ENCODE measurements around the gene GPRC5A. TPM values are rescaled to one million over a fixed set of nuclear protein-coding genes. Genes with fewer than 3 reads are reported as not detected.

The GPRC5A gene
- total and polyA plus RNA-seq, 2 of the 8 experiments (the other 6 are each of a cell fraction or from before 2014, with no cell fraction given) = 1.0 to 1.4 TPM

DNA sequence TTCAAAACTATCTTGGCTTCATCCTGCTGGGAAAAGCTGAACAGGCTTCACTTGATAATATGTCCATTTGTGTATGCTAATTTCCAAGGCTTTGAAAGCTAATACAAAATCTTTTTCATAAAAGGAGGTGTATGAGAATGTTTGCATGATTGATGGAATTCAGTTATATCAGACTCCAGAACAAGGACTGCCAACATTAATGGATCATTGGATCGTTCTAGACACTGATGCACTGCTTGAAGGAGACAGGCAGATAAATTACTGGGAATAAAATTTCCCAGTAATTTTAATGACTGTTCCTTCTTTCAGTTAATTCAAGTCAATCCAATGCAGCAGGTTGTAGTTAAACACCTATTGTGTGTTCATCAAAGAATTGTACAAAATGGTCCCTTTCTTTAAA lies 60.1 kb downstream of the GPRC5A start:
- no peak overlapping the region for H3K4me2 ChIP-seq (ENCODE audit: insufficient read depth in 1 of 2, low read depth in 2 of 2, low read length in 2 of 2)
- no peaks in the 10 kb centered on the region for H3K4me1 ChIP-seq (replicated peaks in 1 of 4; ENCODE audit: control insufficient read depth in 3 of 4, insufficient read depth in 4 of 4, low read length in 3 of 4)
- POLR2A ChIA-PET (ENCODE audit: partially characterized antibody) = interaction anchor here (0.9 kb wide), 1 partner anchor 10 kb away, joined by 3 read pairs; no protein-coding TSS in a partner anchor
- H4K20me1 ChIP-seq (replicated peaks in 1 of 2; ENCODE audit: control insufficient read depth in 1 of 2, insufficient read depth in 2 of 2, low read length in 2 of 2) = no peaks in the 10 kb centered on the region
- no peaks in the 10 kb centered on the region for H3K36me3 ChIP-seq (ENCODE audit: control insufficient read depth in 2 of 4, insufficient read depth in 4 of 4, low read length in 3 of 4)
- CTCF ChIA-PET (ENCODE audit: partially characterized antibody) = interaction anchor here (0.7 to 1.6 kb wide), 3 partner anchors 16 to 34 kb away, joined by 3 to 4 read pairs (median 3); no protein-coding TSS in a partner anchor
- FAIRE-seq = no peak
- WGBS, 2 experiments (ENCODE audit: extremely low coverage in 1 of 2, insufficient coverage in 1 of 2, insufficient read length in 1 of 2, insufficient replicate concordance in 2 of 2, low coverage in 1 of 2, low lambda C conversion rate in 2 of 2, missing lambda C conversion rate in 1 of 2) = 87% methylated on average over 1 of the region's 1 CpG; no CpG with 5 or more reads in 1 of the 2 experiments
- no peak overlapping the region for H2AFZ ChIP-seq (ENCODE audit: low read length)
- H3K79me1 ChIP-seq (ENCODE audit: low read depth, low read length) = no peaks in the 10 kb centered on the region
- no peak overlapping the region for H3K27ac ChIP-seq (ENCODE audit: low read depth, low read length)
- DNase-seq (ENCODE audit: low read depth in 1 of 2, low spot score in 2 of 2) = no peak
- no peak overlapping the region for H4K91ac ChIP-seq (replicated peaks; ENCODE audit: insufficient read length, low read length)
- H3K23ac ChIP-seq (ENCODE audit: insufficient read length) = no peak overlapping the region
- no peaks in the 10 kb centered on the region for H3K23me2 ChIP-seq (ENCODE audit: low read depth, low read length)
- H4K8ac ChIP-seq (ENCODE audit: extremely low read depth, insufficient read depth, low read length) = no peak overlapping the region
- no peak overlapping the region for H3K56ac ChIP-seq (replicated peaks; ENCODE audit: insufficient read length, low read depth, low read length)
- no peak overlapping the region for H2BK120ac ChIP-seq (replicated peaks; ENCODE audit: low read depth, low read length)
- no peak overlapping the region for H2BK20ac ChIP-seq (ENCODE audit: low read length)
- H2BK15ac ChIP-seq (ENCODE audit: low read length) = no peak overlapping the region
- H2BK12ac ChIP-seq (ENCODE audit: low read depth, low read length) = no peak overlapping the region
- H3K9me3 ChIP-seq (ENCODE audit: insufficient read depth in 2 of 2, low read depth in 1 of 2, low read length in 1 of 2) = no peaks in the 10 kb centered on the region
- H3K79me2 ChIP-seq (ENCODE audit: control insufficient read depth in 1 of 2, insufficient read depth in 2 of 2, low read length in 2 of 2) = no peaks in the 10 kb centered on the region
- no peak overlapping the region for H3K9ac ChIP-seq (replicated peaks in 1 of 4; ENCODE audit: extremely low read depth in 1 of 4, low read depth in 3 of 4, low read length in 3 of 4)
- H3K4me3 ChIP-seq (ENCODE audit: extremely low read depth in 1 of 4, insufficient read depth in 2 of 4, low read depth in 3 of 4, low read length in 4 of 4) = no peak overlapping the region
- H3K4ac ChIP-seq (replicated peaks; ENCODE audit: insufficient read length, low read depth, low read length) = no peak overlapping the region
- no peak overlapping the region for H2BK5ac ChIP-seq (ENCODE audit: low read depth, low read length)
- H2AK5ac ChIP-seq (ENCODE audit: low read depth, low read length) = no peak overlapping the region
- H3K18ac ChIP-seq (ENCODE audit: extremely low read depth, low read length) = no peak overlapping the region
- no peaks in the 10 kb centered on the region for H3K27me3 ChIP-seq (replicated peaks in 1 of 4; ENCODE audit: control insufficient read depth in 3 of 4, extremely low read depth in 1 of 4, insufficient read depth in 3 of 4, low read length in 3 of 4)
- no peak overlapping the region for H4K5ac ChIP-seq (ENCODE audit: insufficient read length, low read depth, low read length)
- H3K14ac ChIP-seq (ENCODE audit: insufficient read length) = no peak overlapping the region
- TF ChIP-seq CBX5 (IDR thresholded peaks at IDR 0.05; ENCODE audit: low read depth, low read length) = no peak
- TF ChIP-seq, protein P1, sequence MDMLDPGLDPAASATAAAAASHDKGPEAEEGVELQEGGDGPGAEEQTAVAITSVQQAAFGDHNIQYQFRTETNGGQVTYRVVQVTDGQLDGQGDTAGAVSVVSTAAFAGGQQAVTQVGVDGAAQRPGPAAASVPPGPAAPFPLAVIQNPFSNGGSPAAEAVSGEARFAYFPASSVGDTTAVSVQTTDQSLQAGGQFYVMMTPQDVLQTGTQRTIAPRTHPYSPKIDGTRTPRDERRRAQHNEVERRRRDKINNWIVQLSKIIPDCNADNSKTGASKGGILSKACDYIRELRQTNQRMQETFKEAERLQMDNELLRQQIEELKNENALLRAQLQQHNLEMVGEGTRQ (IDR thresholded peaks at IDR 0.05; ENCODE audit: low read length) = no peak
- TF ChIP-seq, protein P2, sequence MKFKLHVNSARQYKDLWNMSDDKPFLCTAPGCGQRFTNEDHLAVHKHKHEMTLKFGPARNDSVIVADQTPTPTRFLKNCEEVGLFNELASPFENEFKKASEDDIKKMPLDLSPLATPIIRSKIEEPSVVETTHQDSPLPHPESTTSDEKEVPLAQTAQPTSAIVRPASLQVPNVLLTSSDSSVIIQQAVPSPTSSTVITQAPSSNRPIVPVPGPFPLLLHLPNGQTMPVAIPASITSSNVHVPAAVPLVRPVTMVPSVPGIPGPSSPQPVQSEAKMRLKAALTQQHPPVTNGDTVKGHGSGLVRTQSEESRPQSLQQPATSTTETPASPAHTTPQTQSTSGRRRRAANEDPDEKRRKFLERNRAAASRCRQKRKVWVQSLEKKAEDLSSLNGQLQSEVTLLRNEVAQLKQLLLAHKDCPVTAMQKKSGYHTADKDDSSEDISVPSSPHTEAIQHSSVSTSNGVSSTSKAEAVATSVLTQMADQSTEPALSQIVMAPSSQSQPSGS (IDR thresholded peaks at IDR 0.05; ENCODE audit: low read length) = no peak
- no peak for TF ChIP-seq HDAC6 (IDR thresholded peaks at IDR 0.05; ENCODE audit: low read depth, low read length)
- TF ChIP-seq JUND (IDR thresholded peaks at IDR 0.05; ENCODE audit: low read length) = no peak
- TF ChIP-seq POLR2A (IDR thresholded peaks at IDR 0.05; ENCODE audit: control extremely low read depth in 1 of 2, low read depth in 2 of 2, low read length in 2 of 2) = no peak
- TF ChIP-seq TAF1 (IDR thresholded peaks at IDR 0.05; ENCODE audit: low read depth, low read length) = no peak
- no peak for TF ChIP-seq RFX5 (IDR thresholded peaks at IDR 0.05; ENCODE audit: borderline replicate concordance, low read depth, low read length)
- no peak for TF ChIP-seq SUZ12 (IDR thresholded peaks at IDR 0.05; ENCODE audit: low read length)
- no peak for TF ChIP-seq TAF7 (optimal IDR thresholded peaks at IDR 0.05; ENCODE audit: borderline replicate concordance, low read depth, low read length)
